Erythroblast (primary cell): ENCODE results near the gene KANSL1.

Experiments
- GATA1 ChIP-seq: IDR thresholded peaks from 2 replicates; pipeline ENCODE4 v1.6.1; 2011; ENCODE audit warnings: low read depth, mild to moderate bottlenecking, control low read depth, low read length, moderate library complexity
- POLR2A ChIP-seq: IDR thresholded peaks from 2 replicates; pipeline ENCODE4 v1.6.1; 2011; ENCODE audit warnings: mild to moderate bottlenecking, low read length

DNA sequence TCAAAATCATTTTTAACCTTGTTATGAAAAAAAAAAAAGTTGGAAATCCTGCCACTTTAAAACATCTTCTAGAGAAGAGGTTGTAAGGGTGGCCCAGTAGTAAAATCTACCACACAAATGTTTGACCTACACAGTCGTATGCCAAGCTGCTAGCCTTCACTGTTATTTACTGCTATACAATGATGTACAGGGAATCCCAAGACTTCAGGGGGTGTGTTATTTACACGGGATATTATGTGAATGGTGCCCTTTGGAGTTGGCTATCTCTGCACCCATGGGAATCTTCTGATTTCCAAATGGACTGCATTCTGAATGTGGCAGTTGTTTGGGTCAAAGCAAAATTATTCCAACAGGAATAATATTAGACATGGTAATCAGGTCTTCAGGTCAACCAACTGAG, 148.2 kb downstream of the KANSL1 start:
- TF ChIP-seq POLR2A (no peak), GATA1 (no peak)
